ENCODE results near the gene SAMSN1.

GRCh38 chr21:14522736-14523135 is 23.4 kb downstream of the SAMSN1 start:
- no peak for TF ChIP-seq POLR2A (IDR thresholded peaks at IDR 0.05)
- TF ChIP-seq, protein P1, sequence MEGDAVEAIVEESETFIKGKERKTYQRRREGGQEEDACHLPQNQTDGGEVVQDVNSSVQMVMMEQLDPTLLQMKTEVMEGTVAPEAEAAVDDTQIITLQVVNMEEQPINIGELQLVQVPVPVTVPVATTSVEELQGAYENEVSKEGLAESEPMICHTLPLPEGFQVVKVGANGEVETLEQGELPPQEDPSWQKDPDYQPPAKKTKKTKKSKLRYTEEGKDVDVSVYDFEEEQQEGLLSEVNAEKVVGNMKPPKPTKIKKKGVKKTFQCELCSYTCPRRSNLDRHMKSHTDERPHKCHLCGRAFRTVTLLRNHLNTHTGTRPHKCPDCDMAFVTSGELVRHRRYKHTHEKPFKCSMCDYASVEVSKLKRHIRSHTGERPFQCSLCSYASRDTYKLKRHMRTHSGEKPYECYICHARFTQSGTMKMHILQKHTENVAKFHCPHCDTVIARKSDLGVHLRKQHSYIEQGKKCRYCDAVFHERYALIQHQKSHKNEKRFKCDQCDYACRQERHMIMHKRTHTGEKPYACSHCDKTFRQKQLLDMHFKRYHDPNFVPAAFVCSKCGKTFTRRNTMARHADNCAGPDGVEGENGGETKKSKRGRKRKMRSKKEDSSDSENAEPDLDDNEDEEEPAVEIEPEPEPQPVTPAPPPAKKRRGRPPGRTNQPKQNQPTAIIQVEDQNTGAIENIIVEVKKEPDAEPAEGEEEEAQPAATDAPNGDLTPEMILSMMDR (IDR thresholded peaks at IDR 0.05), result no peak
